Measurements from ENCODE around the gene CPSF3.
"Not testable (repeated sequence)": the region's sequence is repeated elsewhere in the genome, so short reads cannot be mapped to it uniquely, and the experiment has no call there.

The CPSF3 gene

GRCh38 chr2:9397201-9397600 lies 26.3 kb upstream of the CPSF3 start:
- DNase-seq, result no peak

DNA sequence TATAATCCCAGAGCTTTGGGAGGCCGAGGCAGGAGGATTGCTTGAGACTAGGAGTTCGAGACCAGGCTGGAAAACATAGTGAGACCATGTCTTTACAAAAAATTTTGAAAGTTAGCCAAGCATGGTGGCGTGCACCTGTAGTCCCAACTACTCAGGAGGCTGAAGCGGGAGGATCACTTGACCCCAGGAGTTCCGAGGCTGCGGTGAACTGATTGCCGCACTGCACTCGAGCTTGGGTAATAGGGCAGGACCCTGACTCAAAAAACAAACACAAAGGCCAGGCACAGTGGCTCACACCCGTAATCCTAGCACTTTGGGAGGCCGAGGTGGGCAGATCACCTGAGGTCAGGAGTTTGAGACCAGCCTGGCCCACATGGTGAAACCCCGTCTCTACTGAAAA lies 25.2 kb upstream of the CPSF3 start:
- DNase-seq, result not testable (repeated sequence)

DNA sequence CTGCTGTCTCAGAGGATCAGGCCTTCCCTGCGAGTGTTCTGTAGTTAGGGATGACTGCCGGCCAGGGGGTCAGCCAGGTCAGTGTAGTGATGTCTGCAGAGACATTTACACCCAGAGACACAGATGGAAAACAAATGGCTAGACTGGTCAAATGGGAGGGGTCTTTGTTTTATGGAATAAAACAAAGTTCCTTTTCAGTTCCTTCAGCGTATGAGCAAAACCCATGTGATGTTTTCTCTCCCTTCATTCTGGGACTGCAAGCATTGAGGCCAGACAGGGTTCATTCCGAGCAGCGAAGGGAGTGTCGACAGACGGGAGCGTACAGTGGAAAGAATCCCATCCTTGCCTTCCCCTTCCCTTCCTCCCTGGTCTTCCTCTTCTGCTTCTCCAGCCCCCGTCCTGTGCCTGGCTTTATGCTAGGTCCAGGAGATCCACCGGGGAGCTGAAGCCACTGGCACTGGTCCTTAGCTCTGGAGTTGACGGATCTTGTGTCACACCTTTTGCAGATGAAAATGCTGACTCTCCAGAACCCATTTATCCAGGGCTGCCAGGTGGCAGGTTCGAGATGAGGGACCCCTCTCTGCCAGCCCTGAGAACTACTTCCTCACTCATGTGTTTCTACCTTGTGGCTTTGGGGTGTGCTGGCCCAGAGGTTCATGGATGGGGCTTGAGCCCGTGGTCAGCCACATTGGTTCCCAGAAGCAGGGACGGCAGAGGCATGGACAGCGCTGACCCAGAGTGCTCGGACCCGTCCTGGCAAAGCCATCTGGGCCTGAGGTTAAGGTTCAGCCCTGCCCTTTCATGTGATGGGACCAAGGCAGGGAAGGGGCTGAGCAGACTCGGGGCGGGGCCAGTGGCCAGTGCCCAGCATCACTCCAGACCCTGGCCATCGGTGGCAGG lies 24.3 kb upstream of the CPSF3 start:
- DNase-seq, result no peak

GRCh38 chr2:9400268-9401058 lies 23.0 kb upstream of the CPSF3 start:
- DNase-seq, result no peak

DNA sequence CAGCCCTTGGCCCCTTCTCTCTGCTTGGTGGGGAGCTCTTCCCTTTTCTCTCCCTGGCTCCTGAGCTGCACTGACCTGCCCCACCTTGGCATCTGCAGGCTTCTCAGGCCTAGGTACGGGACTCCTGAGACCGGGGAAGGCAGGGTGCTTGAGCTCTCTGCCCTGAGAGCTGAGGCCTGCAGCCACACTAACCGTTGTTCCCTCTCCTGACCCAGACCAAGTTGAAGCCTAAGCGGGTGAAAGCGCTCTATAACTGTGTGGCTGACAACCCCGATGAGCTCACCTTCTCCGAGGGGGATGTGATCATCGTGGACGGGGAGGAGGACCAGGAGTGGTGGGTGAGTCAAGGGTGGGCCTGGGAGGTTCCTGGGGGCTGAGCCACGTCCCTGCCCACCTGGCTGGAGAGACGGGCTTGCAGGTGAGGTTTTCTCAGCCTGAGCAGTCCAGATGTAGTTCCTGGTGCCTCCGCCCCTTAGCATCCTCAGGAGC lies 22.4 kb upstream of the CPSF3 start:
- DNase-seq, result no peak

DNA sequence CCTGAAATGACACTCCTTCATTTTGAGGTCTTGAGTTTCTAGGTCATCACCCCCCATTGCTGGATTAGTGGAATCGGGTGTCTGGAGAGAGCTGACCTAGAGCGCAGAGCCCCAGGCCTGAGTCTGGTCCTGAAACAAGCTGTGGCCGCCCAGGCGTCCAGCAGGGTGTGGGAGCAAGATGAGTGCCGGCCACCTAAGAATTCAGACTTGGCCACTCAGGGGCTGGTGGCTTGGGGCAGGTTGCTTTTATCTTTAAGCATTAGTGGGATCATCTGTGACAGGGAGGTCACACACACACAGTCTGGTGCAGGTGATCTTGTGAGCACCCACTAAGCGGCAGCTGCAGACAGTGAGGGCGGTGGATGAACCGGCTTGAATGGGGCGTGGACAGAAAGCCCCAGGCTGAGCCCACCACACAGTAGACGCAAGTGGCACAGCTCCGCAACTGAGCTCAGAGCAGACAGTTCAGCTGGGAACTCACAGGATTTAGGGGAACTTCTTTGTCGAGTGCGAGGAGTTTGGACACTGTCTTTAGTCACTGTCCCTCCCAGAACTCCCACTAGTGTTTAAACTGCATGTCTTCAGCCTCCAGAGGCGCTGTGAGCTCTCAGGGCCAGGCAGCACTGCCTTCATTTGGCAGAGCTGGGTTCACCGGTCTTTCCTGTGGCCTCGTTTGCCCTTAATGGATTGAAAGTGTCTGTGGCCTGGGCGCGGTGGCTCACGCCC lies 21.6 kb upstream of the CPSF3 start:
- no peak for DNase-seq

GRCh38 chr2:9403924-9404323 lies 19.5 kb upstream of the CPSF3 start:
- DNase-seq, result no peak

- no peak for DNase-seq
These were observed 19.0 kb upstream of the CPSF3 start for GRCh38 chr2:9404451-9404850.

DNA sequence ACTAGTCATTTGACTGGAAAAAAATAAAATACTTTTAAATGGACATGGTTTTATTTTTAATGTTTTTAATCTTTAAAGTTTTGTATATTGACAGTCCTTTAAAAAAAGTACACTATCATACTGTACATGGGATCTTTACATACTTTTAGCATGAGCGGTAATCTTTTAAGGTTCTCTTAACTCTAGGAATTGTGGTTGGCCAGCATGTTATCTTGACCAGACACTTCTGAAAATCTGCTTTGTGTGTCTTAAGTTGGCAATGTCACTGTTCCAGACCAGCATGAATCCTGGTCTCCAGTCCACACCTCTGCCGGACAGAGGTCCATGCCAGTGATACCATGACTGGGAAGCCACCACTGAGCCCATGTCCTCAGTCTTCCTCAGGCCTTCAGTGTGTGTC lies 17.8 kb upstream of the CPSF3 start:
- no peak for DNase-seq

GRCh38 chr2:9406529-9407362 lies 16.7 kb upstream of the CPSF3 start:
- no peak for DNase-seq

GRCh38 chr2:9407363-9407811 lies 16.1 kb upstream of the CPSF3 start:
- DNase-seq, result no peak

GRCh38 chr2:9408641-9409151 lies 14.8 kb upstream of the CPSF3 start:
- peak in 1 of 2 experiments; percentile 12 for DNase-seq

- DNase-seq, result peak in 1 of 2 experiments; percentile 4
These were observed 13.3 kb upstream of the CPSF3 start for GRCh38 chr2:9410108-9410507.

- peak in 1 of 2 experiments; percentile 6 for DNase-seq
These were observed 10.7 kb upstream of the CPSF3 start for GRCh38 chr2:9412781-9413180.

- no peak for DNase-seq
These were observed 7.8 kb upstream of the CPSF3 start for GRCh38 chr2:9415516-9416169.

- DNase-seq, result no peak
These were observed 7.0 kb upstream of the CPSF3 start for GRCh38 chr2:9416267-9416961.

DNA sequence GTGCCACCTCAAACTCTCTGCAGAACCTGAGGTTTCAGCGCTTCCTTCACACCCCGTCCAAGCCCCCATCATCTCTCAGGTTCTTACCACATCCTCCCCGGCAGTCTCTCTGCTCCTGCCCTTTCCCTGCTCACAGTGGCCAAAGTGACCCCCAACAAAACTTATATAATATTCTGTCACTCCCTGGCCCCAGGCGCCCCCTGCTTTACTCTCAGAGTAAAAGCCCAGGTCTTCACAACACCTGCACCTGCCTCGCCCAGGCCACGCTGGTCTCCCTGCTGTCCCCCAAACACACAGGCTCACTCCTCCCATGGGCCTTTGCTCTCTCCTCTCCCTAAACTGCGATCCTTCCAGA lies 6.5 kb upstream of the CPSF3 start:
- no peak for DNase-seq

DNA sequence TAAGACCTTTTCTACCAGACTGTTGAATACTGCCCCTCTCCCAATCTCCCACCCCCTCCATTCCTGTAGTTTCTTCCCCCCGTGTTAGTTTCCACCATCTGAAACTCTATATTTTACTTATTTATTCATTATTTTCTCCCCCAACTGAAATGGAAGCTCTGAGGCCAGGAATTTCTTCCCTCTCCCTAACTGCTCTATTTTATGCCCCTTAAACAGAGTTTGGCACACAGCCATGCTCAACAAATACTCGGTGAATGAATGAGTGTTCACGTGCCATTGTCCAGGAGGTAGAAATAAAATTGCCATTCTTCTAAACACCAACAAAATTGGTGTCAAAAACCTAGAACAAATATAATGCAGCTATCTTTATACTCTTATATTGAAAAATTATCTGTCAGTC lies 5.7 kb upstream of the CPSF3 start:
- DNase-seq, result no peak

DNA sequence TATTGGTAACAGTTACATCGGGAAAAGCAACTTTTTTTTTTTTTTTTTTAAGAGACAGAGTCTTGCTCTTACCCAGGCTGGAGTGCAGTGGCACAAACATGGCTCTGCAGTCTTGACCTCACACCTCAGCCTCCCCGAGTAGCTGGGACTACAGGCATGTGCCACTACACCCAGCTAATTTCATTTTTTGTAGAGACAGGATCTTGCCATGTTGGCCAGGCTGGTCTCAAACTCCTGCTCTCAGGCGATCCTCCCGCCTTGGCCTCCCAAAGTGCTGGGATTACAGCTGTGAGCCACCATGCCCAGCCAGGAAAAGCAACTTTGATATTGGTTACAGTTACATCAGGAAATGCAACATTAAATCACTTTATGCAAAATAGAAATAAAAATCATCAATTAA lies 4.7 kb upstream of the CPSF3 start:
- no peak for DNase-seq

DNA sequence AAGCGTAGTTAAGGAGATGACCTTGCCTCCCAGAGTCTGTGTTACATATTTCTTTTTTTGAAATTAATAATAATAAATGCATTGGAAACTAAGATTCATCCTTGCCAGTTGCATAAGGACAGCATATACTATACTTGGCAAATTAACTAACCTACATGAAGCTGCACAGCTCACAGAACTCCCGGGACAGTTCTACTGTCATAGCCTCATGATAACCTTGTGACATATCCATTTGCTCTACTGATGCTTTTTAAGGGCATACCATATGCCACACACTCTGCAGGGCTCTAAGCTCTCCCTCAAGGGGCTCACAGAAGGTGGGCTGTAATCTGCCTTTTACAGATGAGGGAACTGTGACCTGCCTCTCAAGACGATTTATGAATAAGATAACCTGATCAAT lies 3.9 kb upstream of the CPSF3 start:
- DNase-seq, result no peak

DNA sequence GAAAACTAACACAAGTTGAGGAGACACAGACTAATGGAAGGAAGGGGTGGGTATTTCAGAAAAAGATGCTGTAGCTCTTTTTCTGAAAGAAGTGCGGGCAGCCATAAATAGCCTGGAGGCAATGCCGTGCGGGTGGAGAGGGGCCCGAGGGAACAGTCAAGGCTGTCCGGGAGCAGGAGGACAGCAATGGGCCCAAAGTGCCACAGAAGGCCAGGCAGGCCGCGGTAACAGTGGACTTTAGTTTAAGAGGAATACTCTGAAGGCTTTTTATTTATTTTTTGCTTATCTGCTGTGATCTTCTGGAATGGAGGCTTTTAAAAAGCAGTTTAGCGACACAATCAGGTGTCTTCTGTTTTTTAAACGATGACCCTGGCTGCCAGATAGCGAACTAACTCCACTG lies 3.0 kb upstream of the CPSF3 start:
- DNase-seq, result no peak

All from activated T-cell treated with anti-CD3 and anti-CD28 coated beads, Interleukin-2, amount 50 U/mL, for 48 hours (primary cell).